ENCODE results near the gene ZNF337.
A peak's percentile ranks its signal among the peaks of the same experiment; 100 is the strongest.
"Not testable (repeated sequence)": the region's sequence is repeated elsewhere in the genome, so short reads cannot be mapped to it uniquely, and the experiment has no call there.

ZNF337 gene

GRCh38 chr20:25720285-25720684 lies 23.6 kb upstream of the ZNF337 start:
- Histone ChIP-seq H3K4me1 (ENCODE audit: control insufficient read depth, insufficient read depth, low read length) (peaks cover 9% of the 10 kb centered on the region), H3K4me3 (ENCODE audit: low read length) (no peak overlapping the region), H3K27me3 (ENCODE audit: control insufficient read depth, insufficient read depth, low read length) (no peaks in the 10 kb centered on the region), H3K9me3 (ENCODE audit: control insufficient read depth, low read length) (no peaks in the 10 kb centered on the region), H3K9ac (ENCODE audit: low read length) (no peak overlapping the region), H3K36me3 (ENCODE audit: control insufficient read depth, insufficient read depth, low read length) (no peaks in the 10 kb centered on the region)

GRCh38 chr20:25718896-25719809 lies 22.5 kb upstream of the ZNF337 start:
- not testable (repeated sequence) for H3K27me3 ChIP-seq (ENCODE audit: control insufficient read depth, insufficient read depth, low read length); H3K4me3 ChIP-seq (ENCODE audit: low read length); H3K9me3 ChIP-seq (ENCODE audit: control insufficient read depth, low read length); H3K4me1 ChIP-seq (ENCODE audit: control insufficient read depth, insufficient read depth, low read length); H3K9ac ChIP-seq (ENCODE audit: low read length); H3K36me3 ChIP-seq (ENCODE audit: control insufficient read depth, insufficient read depth, low read length)

- Histone ChIP-seq H3K9ac (ENCODE audit: low read length) (no peak overlapping the region), H3K9me3 (ENCODE audit: control insufficient read depth, low read length) (no peaks in the 10 kb centered on the region), H3K36me3 (ENCODE audit: control insufficient read depth, insufficient read depth, low read length) (no peaks in the 10 kb centered on the region), H3K4me1 (ENCODE audit: control insufficient read depth, insufficient read depth, low read length) (no peaks in the 10 kb centered on the region), H3K4me3 (ENCODE audit: low read length) (no peak overlapping the region), H3K27me3 (ENCODE audit: control insufficient read depth, insufficient read depth, low read length) (no peaks in the 10 kb centered on the region)
Measured at GRCh38 chr20:25707695-25708094, 11.0 kb upstream of the ZNF337 start.

GRCh38 chr20:25706793-25707192 lies 10.1 kb upstream of the ZNF337 start:
- Histone ChIP-seq H3K4me1 (ENCODE audit: control insufficient read depth, insufficient read depth, low read length) (no peaks in the 10 kb centered on the region), H3K9me3 (ENCODE audit: control insufficient read depth, low read length) (no peaks in the 10 kb centered on the region), H3K9ac (ENCODE audit: low read length) (no peak overlapping the region), H3K4me3 (ENCODE audit: low read length) (no peak overlapping the region), H3K36me3 (ENCODE audit: control insufficient read depth, insufficient read depth, low read length) (no peaks in the 10 kb centered on the region), H3K27me3 (ENCODE audit: control insufficient read depth, insufficient read depth, low read length) (no peaks in the 10 kb centered on the region)

GRCh38 chr20:25705830-25706351 lies 9.2 kb upstream of the ZNF337 start:
- H3K36me3 ChIP-seq (ENCODE audit: control insufficient read depth, insufficient read depth, low read length) = no peaks in the 10 kb centered on the region
- H3K4me3 ChIP-seq (ENCODE audit: low read length) = no peak overlapping the region
- no peak overlapping the region for H3K9ac ChIP-seq (ENCODE audit: low read length)
- H3K27me3 ChIP-seq (ENCODE audit: control insufficient read depth, insufficient read depth, low read length) = no peaks in the 10 kb centered on the region
- no peaks in the 10 kb centered on the region for H3K4me1 ChIP-seq (ENCODE audit: control insufficient read depth, insufficient read depth, low read length)
- no peaks in the 10 kb centered on the region for H3K9me3 ChIP-seq (ENCODE audit: control insufficient read depth, low read length)

- H3K9ac ChIP-seq (ENCODE audit: low read length); H3K9me3 ChIP-seq (ENCODE audit: control insufficient read depth, low read length); H3K4me1 ChIP-seq (ENCODE audit: control insufficient read depth, insufficient read depth, low read length); H3K36me3 ChIP-seq (ENCODE audit: control insufficient read depth, insufficient read depth, low read length); H3K4me3 ChIP-seq (ENCODE audit: low read length); H3K27me3 ChIP-seq (ENCODE audit: control insufficient read depth, insufficient read depth, low read length): not testable (repeated sequence)
Measured at GRCh38 chr20:25704303-25704702, 7.7 kb upstream of the ZNF337 start.

GRCh38 chr20:25700835-25701234 lies 4.2 kb upstream of the ZNF337 start:
- H3K27me3 ChIP-seq (ENCODE audit: control insufficient read depth, insufficient read depth, low read length); H3K4me1 ChIP-seq (ENCODE audit: control insufficient read depth, insufficient read depth, low read length); H3K9me3 ChIP-seq (ENCODE audit: control insufficient read depth, low read length); H3K4me3 ChIP-seq (ENCODE audit: low read length); H3K36me3 ChIP-seq (ENCODE audit: control insufficient read depth, insufficient read depth, low read length); H3K9ac ChIP-seq (ENCODE audit: low read length): not testable (repeated sequence)

GRCh38 chr20:25699914-25700313 lies 3.3 kb upstream of the ZNF337 start:
- Histone ChIP-seq H3K27me3 (ENCODE audit: control insufficient read depth, insufficient read depth, low read length) (no peaks in the 10 kb centered on the region), H3K9ac (ENCODE audit: low read length) (no peak overlapping the region), H3K4me1 (ENCODE audit: control insufficient read depth, insufficient read depth, low read length) (peaks cover 7% of the 10 kb centered on the region), H3K4me3 (ENCODE audit: low read length) (no peak overlapping the region), H3K9me3 (ENCODE audit: control insufficient read depth, low read length) (no peaks in the 10 kb centered on the region), H3K36me3 (ENCODE audit: control insufficient read depth, insufficient read depth, low read length) (no peaks in the 10 kb centered on the region)

GRCh38 chr20:25697132-25697446 lies 436 bp upstream of the ZNF337 start:
- Histone ChIP-seq H3K9me3 (ENCODE audit: control insufficient read depth, low read length) (no peaks in the 10 kb centered on the region), H3K4me1 (ENCODE audit: control insufficient read depth, insufficient read depth, low read length) (peaks cover 7% of the 10 kb centered on the region), H3K36me3 (ENCODE audit: control insufficient read depth, insufficient read depth, low read length) (no peaks in the 10 kb centered on the region), H3K27me3 (ENCODE audit: control insufficient read depth, insufficient read depth, low read length) (no peaks in the 10 kb centered on the region), H3K4me3 (ENCODE audit: low read length) (peak overlapping the region; percentile 60), H3K9ac (ENCODE audit: low read length) (peak overlapping the region; percentile 90)

GRCh38 chr20:25695532-25696370 lies 902 bp downstream of the ZNF337 start:
- Histone ChIP-seq H3K27me3 (ENCODE audit: control insufficient read depth, insufficient read depth, low read length) (no peaks in the 10 kb centered on the region), H3K4me1 (ENCODE audit: control insufficient read depth, insufficient read depth, low read length) (peaks cover 7% of the 10 kb centered on the region), H3K9ac (ENCODE audit: low read length) (peak overlapping the region; percentile 90)

GRCh38 chr20:25692499-25692898 lies 4.2 kb downstream of the ZNF337 start:
- Histone ChIP-seq H3K4me1 (ENCODE audit: control insufficient read depth, insufficient read depth, low read length) (peaks cover 7% of the 10 kb centered on the region), H3K9me3 (ENCODE audit: control insufficient read depth, low read length) (no peaks in the 10 kb centered on the region), H3K9ac (ENCODE audit: low read length) (no peak overlapping the region), H3K4me3 (ENCODE audit: low read length) (no peak overlapping the region), H3K36me3 (ENCODE audit: control insufficient read depth, insufficient read depth, low read length) (no peaks in the 10 kb centered on the region), H3K27me3 (ENCODE audit: control insufficient read depth, insufficient read depth, low read length) (no peaks in the 10 kb centered on the region)

More at GRCh38 chr20:25695532-25696370, 902 bp downstream of the ZNF337 start:
- H3K36me3 ChIP-seq (ENCODE audit: control insufficient read depth, insufficient read depth, low read length) = no peaks in the 10 kb centered on the region
- H3K9me3 ChIP-seq (ENCODE audit: control insufficient read depth, low read length) = no peaks in the 10 kb centered on the region
- H3K4me3 ChIP-seq (ENCODE audit: low read length) = peak overlapping the region; percentile 60

- Histone ChIP-seq H3K36me3 (ENCODE audit: control insufficient read depth, insufficient read depth, low read length) (no peaks in the 10 kb centered on the region), H3K4me3 (ENCODE audit: low read length) (no peak overlapping the region), H3K27me3 (ENCODE audit: control insufficient read depth, insufficient read depth, low read length) (no peaks in the 10 kb centered on the region), H3K4me1 (ENCODE audit: control insufficient read depth, insufficient read depth, low read length) (peaks cover 3% of the 10 kb centered on the region), H3K9me3 (ENCODE audit: control insufficient read depth, low read length) (no peaks in the 10 kb centered on the region), H3K9ac (ENCODE audit: low read length) (no peak overlapping the region)
Measured at GRCh38 chr20:25690427-25690826, 6.2 kb downstream of the ZNF337 start.

Measured in mucosa of stomach (tissue), 1 donor.